ENCODE data around the gene NTNG2.

Gene NTNG2

GRCh38 chr9:132192728-132193127 lies 30.9 kb downstream of the NTNG2 start:
- H3K27ac Mint-ChIP-seq, result no peak overlapping the region
- intact Hi-C loops (cut with micrococcal nuclease), result no loop called here
- H3K9me3 Mint-ChIP-seq, result no peaks in the 10 kb centered on the region
- no peaks in the 10 kb centered on the region for H3K4me1 Mint-ChIP-seq (ENCODE audit: low read depth)
- no peaks in the 10 kb centered on the region for H3K36me3 Mint-ChIP-seq (ENCODE audit: low read depth)
- no peak overlapping the region for H3K4me3 Mint-ChIP-seq
- H3K27me3 Mint-ChIP-seq, result peaks cover 1% of the 10 kb centered on the region

GRCh38 chr9:132193227-132194124 lies 31.6 kb downstream of the NTNG2 start:
- Mint-ChIP-seq H3K27ac (no peak overlapping the region), H3K27me3 (no peaks in the 10 kb centered on the region)
- intact Hi-C loops (cut with micrococcal nuclease), result no loop called here

GRCh38 chr9:132194508-132194907 lies 32.6 kb downstream of the NTNG2 start:
- intact Hi-C loops (cut with micrococcal nuclease), result no loop called here
- H3K4me3 Mint-ChIP-seq, result no peak overlapping the region
- no peak overlapping the region for H3K27ac Mint-ChIP-seq

More at GRCh38 chr9:132193227-132194124, 31.6 kb downstream of the NTNG2 start:
- H3K4me1 Mint-ChIP-seq (ENCODE audit: low read depth), result no peaks in the 10 kb centered on the region
- H3K9me3 Mint-ChIP-seq, result no peaks in the 10 kb centered on the region
- no peaks in the 10 kb centered on the region for H3K36me3 Mint-ChIP-seq (ENCODE audit: low read depth)
- H3K4me3 Mint-ChIP-seq, result no peak overlapping the region

GRCh38 chr9:132197315-132197714 lies 35.5 kb downstream of the NTNG2 start:
- intact Hi-C loops (cut with micrococcal nuclease), result no loop called here
- no peak overlapping the region for H3K4me3 Mint-ChIP-seq
- no peaks in the 10 kb centered on the region for H3K4me1 Mint-ChIP-seq (ENCODE audit: low read depth)
- H3K9me3 Mint-ChIP-seq, result no peaks in the 10 kb centered on the region
- no peak overlapping the region for H3K27ac Mint-ChIP-seq
- H3K36me3 Mint-ChIP-seq (ENCODE audit: low read depth), result no peaks in the 10 kb centered on the region
- H3K27me3 Mint-ChIP-seq, result peaks cover 9% of the 10 kb centered on the region

More at GRCh38 chr9:132194508-132194907, 32.6 kb downstream of the NTNG2 start:
- Mint-ChIP-seq H3K36me3 (ENCODE audit: low read depth) (no peaks in the 10 kb centered on the region), H3K27me3 (peaks cover under 1% of the 10 kb centered on the region), H3K9me3 (no peaks in the 10 kb centered on the region), H3K4me1 (ENCODE audit: low read depth) (no peaks in the 10 kb centered on the region)

GRCh38 chr9:132197856-132198550 lies 36.1 kb downstream of the NTNG2 start:
- no peak overlapping the region for H3K27ac Mint-ChIP-seq
- no peaks in the 10 kb centered on the region for H3K9me3 Mint-ChIP-seq
- no peaks in the 10 kb centered on the region for H3K4me1 Mint-ChIP-seq (ENCODE audit: low read depth)
- no peak overlapping the region for H3K4me3 Mint-ChIP-seq
- no peaks in the 10 kb centered on the region for H3K36me3 Mint-ChIP-seq (ENCODE audit: low read depth)
- H3K27me3 Mint-ChIP-seq, result peaks cover 13% of the 10 kb centered on the region
- intact Hi-C loops (cut with micrococcal nuclease), result no loop called here

GRCh38 chr9:132199056-132199455 lies 37.2 kb downstream of the NTNG2 start:
- intact Hi-C loops (cut with micrococcal nuclease), result no loop called here
- Mint-ChIP-seq H3K9me3 (no peaks in the 10 kb centered on the region), H3K27me3 (peaks cover 16% of the 10 kb centered on the region), H3K4me3 (no peak overlapping the region), H3K36me3 (ENCODE audit: low read depth) (no peaks in the 10 kb centered on the region), H3K27ac (no peak overlapping the region), H3K4me1 (ENCODE audit: low read depth) (peaks cover 4% of the 10 kb centered on the region)

- H3K4me1 Mint-ChIP-seq (ENCODE audit: low read depth), result peaks cover 4% of the 10 kb centered on the region
These were observed 38.8 kb downstream of the NTNG2 start for GRCh38 chr9:132200706-132201105.

GRCh38 chr9:132201139-132201538 lies 39.3 kb downstream of the NTNG2 start:
- H3K36me3 Mint-ChIP-seq (ENCODE audit: low read depth), result no peaks in the 10 kb centered on the region
- intact Hi-C loops (cut with micrococcal nuclease), result no loop called here
- no peak overlapping the region for H3K4me3 Mint-ChIP-seq

More at GRCh38 chr9:132200706-132201105, 38.8 kb downstream of the NTNG2 start:
- peaks cover 18% of the 10 kb centered on the region for H3K27me3 Mint-ChIP-seq
- no peaks in the 10 kb centered on the region for H3K9me3 Mint-ChIP-seq
- intact Hi-C loops (cut with micrococcal nuclease), result no loop called here
- no peaks in the 10 kb centered on the region for H3K36me3 Mint-ChIP-seq (ENCODE audit: low read depth)
- no peak overlapping the region for H3K27ac Mint-ChIP-seq
- H3K4me3 Mint-ChIP-seq, result no peak overlapping the region

GRCh38 chr9:132201780-132202703 lies 40.2 kb downstream of the NTNG2 start:
- Mint-ChIP-seq H3K4me3 (no peak overlapping the region), H3K9me3 (no peaks in the 10 kb centered on the region), H3K27ac (no peak overlapping the region), H3K27me3 (peaks cover 18% of the 10 kb centered on the region), H3K36me3 (ENCODE audit: low read depth) (no peaks in the 10 kb centered on the region), H3K4me1 (ENCODE audit: low read depth) (peaks cover 4% of the 10 kb centered on the region)
- intact Hi-C loops (cut with micrococcal nuclease), result no loop called here

More at GRCh38 chr9:132201139-132201538, 39.3 kb downstream of the NTNG2 start:
- Mint-ChIP-seq H3K27ac (no peak overlapping the region), H3K27me3 (peaks cover 18% of the 10 kb centered on the region), H3K9me3 (no peaks in the 10 kb centered on the region), H3K4me1 (ENCODE audit: low read depth) (peaks cover 4% of the 10 kb centered on the region)

- no peak overlapping the region for H3K4me3 Mint-ChIP-seq
- no peak overlapping the region for H3K27ac Mint-ChIP-seq
- peaks cover 22% of the 10 kb centered on the region for H3K27me3 Mint-ChIP-seq
- intact Hi-C loops (cut with micrococcal nuclease), result no loop called here
- no peaks in the 10 kb centered on the region for H3K9me3 Mint-ChIP-seq
- H3K4me1 Mint-ChIP-seq (ENCODE audit: low read depth), result peaks cover 10% of the 10 kb centered on the region
- no peaks in the 10 kb centered on the region for H3K36me3 Mint-ChIP-seq (ENCODE audit: low read depth)
These were observed 43.0 kb downstream of the NTNG2 start for GRCh38 chr9:132204883-132205282.

- Mint-ChIP-seq H3K4me3 (no peak overlapping the region), H3K9me3 (no peaks in the 10 kb centered on the region), H3K27me3 (peaks cover 17% of the 10 kb centered on the region), H3K36me3 (ENCODE audit: low read depth) (no peaks in the 10 kb centered on the region), H3K27ac (no peak overlapping the region), H3K4me1 (ENCODE audit: low read depth) (peaks cover 10% of the 10 kb centered on the region)
- intact Hi-C loops (cut with micrococcal nuclease), result no loop called here
These were observed 45.4 kb downstream of the NTNG2 start for GRCh38 chr9:132207215-132207614.

GRCh38 chr9:132207839-132208615 lies 46.2 kb downstream of the NTNG2 start:
- H3K27me3 Mint-ChIP-seq, result peaks cover 12% of the 10 kb centered on the region
- H3K4me3 Mint-ChIP-seq, result no peak overlapping the region
- H3K27ac Mint-ChIP-seq, result no peak overlapping the region
- H3K9me3 Mint-ChIP-seq, result no peaks in the 10 kb centered on the region
- H3K4me1 Mint-ChIP-seq (ENCODE audit: low read depth), result peaks cover 10% of the 10 kb centered on the region
- intact Hi-C loops (cut with micrococcal nuclease), result no loop called here
- H3K36me3 Mint-ChIP-seq (ENCODE audit: low read depth), result no peaks in the 10 kb centered on the region

- intact Hi-C loops (cut with micrococcal nuclease), result no loop called here
- no peaks in the 10 kb centered on the region for H3K9me3 Mint-ChIP-seq
- no peak overlapping the region for H3K27ac Mint-ChIP-seq
- peaks cover 6% of the 10 kb centered on the region for H3K4me1 Mint-ChIP-seq (ENCODE audit: low read depth)
- no peaks in the 10 kb centered on the region for H3K36me3 Mint-ChIP-seq (ENCODE audit: low read depth)
- H3K4me3 Mint-ChIP-seq, result no peak overlapping the region
- peaks cover 13% of the 10 kb centered on the region for H3K27me3 Mint-ChIP-seq
These were observed 47.4 kb downstream of the NTNG2 start for GRCh38 chr9:132209228-132209627.
